Measurements from ENCODE around the gene JUNB. TPM values are rescaled to one million over a fixed set of nuclear protein-coding genes. Genes with fewer than 3 reads are reported as not detected.

The JUNB gene
- total RNA-seq, 1 experiment from 2014 or later, result 10.0 TPM

Other genes starting within 250 kb of the JUNB start
- 2.7 and 3.5 TPM in 2 replicates for gene ZNF564, start 240.0 kb upstream of the JUNB start, total RNA-seq (2014; rRNA removed; shearing (Covaris generic))
- 3.1 and 5.2 TPM in 2 replicates for gene ZNF490, start 180.7 kb upstream of the JUNB start, total RNA-seq (2014; rRNA removed; shearing (Covaris generic))
- 7.4 and 10.2 TPM in 2 replicates for gene ZNF791, start 180.6 kb upstream of the JUNB start, total RNA-seq (2014; rRNA removed; shearing (Covaris generic))
- 58.4 and 71.2 TPM in 2 replicates for gene MAN2B1, start 124.7 kb upstream of the JUNB start, total RNA-seq (2014; rRNA removed; shearing (Covaris generic))
- gene WDR83, start 124.7 kb upstream of the JUNB start, total RNA-seq (2014; rRNA removed; shearing (Covaris generic)), result 11.6 and 12.5 TPM in 2 replicates
- 83.1 and 86.4 TPM in 2 replicates for gene DHPS, start 109.6 kb upstream of the JUNB start, total RNA-seq (2014; rRNA removed; shearing (Covaris generic))
- gene GNG14, start 103.5 kb upstream of the JUNB start, total RNA-seq (2014; rRNA removed; shearing (Covaris generic)), result not detected in 2 replicates
- gene FBXW9, start 94.9 kb upstream of the JUNB start, total RNA-seq (2014; rRNA removed; shearing (Covaris generic)), result 15.3 and 21.2 TPM in 2 replicates
- 34.1 and 48.9 TPM in 2 replicates for gene TNPO2, start 67.6 kb upstream of the JUNB start, total RNA-seq (2014; rRNA removed; shearing (Covaris generic))
- 186 and 218 TPM in 2 replicates for gene TRIR, start 56.8 kb upstream of the JUNB start, total RNA-seq (2014; rRNA removed; shearing (Covaris generic))
- gene GET3, start 54.0 kb upstream of the JUNB start, total RNA-seq (2014; rRNA removed; shearing (Covaris generic)), result 113 and 166 TPM in 2 replicates
- gene BEST2, start 39.7 kb upstream of the JUNB start, total RNA-seq (2014; rRNA removed; shearing (Covaris generic)), result 0.37 and 1.5 TPM in 2 replicates
- gene HOOK2, start 15.9 kb upstream of the JUNB start, total RNA-seq (2014; rRNA removed; shearing (Covaris generic)), result 15.4 and 30.4 TPM in 2 replicates
- 508 and 571 TPM in 2 replicates for gene PRDX2, start 10.3 kb downstream of the JUNB start, total RNA-seq (2014; rRNA removed; shearing (Covaris generic))
- not detected in 2 replicates for gene THSD8, start 10.6 kb downstream of the JUNB start, total RNA-seq (2014; rRNA removed; shearing (Covaris generic))
- gene RNASEH2A, start 15.1 kb downstream of the JUNB start, total RNA-seq (2014; rRNA removed; shearing (Covaris generic)), result 85.4 and 104 TPM in 2 replicates
- gene RTBDN, start 43.1 kb downstream of the JUNB start, total RNA-seq (2014; rRNA removed; shearing (Covaris generic)), result 1.3 TPM in 2 replicates
- gene MAST1, start 47.0 kb downstream of the JUNB start, total RNA-seq (2014; rRNA removed; shearing (Covaris generic)), result 5.5 and 7.0 TPM in 2 replicates
- gene DNASE2, start 90.0 kb downstream of the JUNB start, total RNA-seq (2014; rRNA removed; shearing (Covaris generic)), result 15.3 and 16.8 TPM in 2 replicates
- gene KLF1, start 95.7 kb downstream of the JUNB start, total RNA-seq (2014; rRNA removed; shearing (Covaris generic)), result 0.37 and 0.76 TPM in 2 replicates
- gene GCDH, start 99.7 kb downstream of the JUNB start, total RNA-seq (2014; rRNA removed; shearing (Covaris generic)), result 42.3 and 59.4 TPM in 2 replicates
- gene SYCE2, start 127.8 kb downstream of the JUNB start, total RNA-seq (2014; rRNA removed; shearing (Covaris generic)), result 0.24 and 2.0 TPM in 2 replicates
- 93.0 and 117 TPM in 2 replicates for gene FARSA, start 142.2 kb downstream of the JUNB start, total RNA-seq (2014; rRNA removed; shearing (Covaris generic))
- 911 and 1,131 TPM in 2 replicates for gene CALR, start 147.1 kb downstream of the JUNB start, total RNA-seq (2014; rRNA removed; shearing (Covaris generic))
- gene RAD23A, start 154.4 kb downstream of the JUNB start, total RNA-seq (2014; rRNA removed; shearing (Covaris generic)), result 146 and 155 TPM in 2 replicates
- gene GADD45GIP1, start 165.7 kb downstream of the JUNB start, total RNA-seq (2014; rRNA removed; shearing (Covaris generic)), result 40.4 and 51.7 TPM in 2 replicates
- 0.15 TPM in 1 of 2 replicates, not detected in the other for gene DAND5, start 178.1 kb downstream of the JUNB start, total RNA-seq (2014; rRNA removed; shearing (Covaris generic))
- gene NFIX, start 204.0 kb downstream of the JUNB start, total RNA-seq (2014; rRNA removed; shearing (Covaris generic)), result 0.03 and 0.07 TPM in 2 replicates

Measured in H7 (cell line).